ENCODE data around the gene PRC1. TPM values are rescaled to one million over a fixed set of nuclear protein-coding genes. Genes with fewer than 3 reads are reported as not detected.
A peak's percentile ranks its signal among the peaks of the same experiment; 100 is the strongest.

The PRC1 gene
- total and polyA plus RNA-seq, 2 of the 13 experiments (the other 11 are each of a cell fraction or from before 2014, with no cell fraction given) = 137 to 162 TPM

DNA sequence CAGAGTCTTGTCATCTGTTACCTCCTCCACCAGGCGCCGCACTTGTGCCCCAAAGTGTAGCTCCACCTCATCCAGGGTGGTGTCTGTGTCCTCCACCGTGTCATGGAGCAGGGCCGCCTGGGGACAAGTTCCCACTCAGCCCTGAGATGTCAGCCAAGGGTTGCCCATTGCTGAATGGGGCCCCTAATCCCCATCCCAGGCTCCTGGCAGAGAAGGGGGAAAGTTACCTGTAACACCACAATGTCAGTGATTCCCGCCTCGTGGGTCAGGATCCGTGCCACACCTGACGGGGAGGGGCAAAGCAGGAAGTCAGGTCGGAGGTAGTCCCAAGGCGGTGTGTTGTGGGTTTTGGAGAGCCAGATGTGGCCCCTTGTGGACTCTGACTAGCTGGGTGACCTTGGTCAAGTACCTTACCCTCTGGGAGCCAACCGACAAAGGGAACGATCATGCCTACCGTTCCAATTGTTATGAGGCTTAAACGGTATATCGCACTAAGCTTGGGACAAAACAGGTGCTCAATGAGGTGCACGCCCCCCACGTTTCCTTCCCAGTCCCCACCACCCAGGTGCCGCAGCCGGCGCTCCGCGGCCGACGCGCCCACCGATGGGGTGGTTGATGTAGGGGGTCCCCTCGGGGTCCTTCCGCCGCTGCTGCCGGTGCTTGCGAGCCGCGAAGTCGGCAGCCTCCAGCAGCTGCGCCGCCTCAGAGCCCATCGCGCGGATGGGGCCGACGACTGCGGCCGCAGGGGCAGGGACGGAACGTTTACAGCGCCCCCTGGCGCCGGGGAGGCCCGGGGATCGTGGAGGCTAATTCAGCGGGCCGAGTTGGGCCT, 62.3 kb downstream of the PRC1 start, which contains the start of gene HDDC3 (continued):
- TF ChIP-seq ATRX (CRISPR knock-in tag; IDR thresholded peaks at IDR 0.05; ENCODE audit: borderline replicate concordance) (no peak), CHD4 (IDR thresholded peaks at IDR 0.05; ENCODE audit: borderline replicate concordance, low read length) (no peak), KDM1A (CRISPR knock-in tag; IDR thresholded peaks at IDR 0.05) (0 out of 2 replicates have a peak, but pooled peaks have one; percentile 48), ZNF543 (CRISPR knock-in tag; IDR thresholded peaks at IDR 0.05) (peak; percentile 67), GABPA (IDR thresholded peaks at IDR 0.05; ENCODE audit: low read depth, low read length) (peak; percentile 38), GABPA (CRISPR knock-in tag; IDR thresholded peaks at IDR 0.05; ENCODE audit: low read depth) (peak; percentile 29), ZNF772 (CRISPR knock-in tag; IDR thresholded peaks at IDR 0.05) (peak; percentile 78), DNMT1 (CRISPR knock-in tag; IDR thresholded peaks at IDR 0.05) (0 out of 2 replicates have a peak, but pooled peaks have one; percentile 43), ZFX (CRISPR knock-in tag; IDR thresholded peaks at IDR 0.05; ENCODE audit: low read depth) (peak; percentile 92), THAP11 (CRISPR knock-in tag; IDR thresholded peaks at IDR 0.05) (peak; percentile 82), ZFY (CRISPR knock-in tag; IDR thresholded peaks at IDR 0.05) (peak; percentile 91), IRX3 (CRISPR knock-in tag; IDR thresholded peaks at IDR 0.05; ENCODE audit: borderline replicate concordance, low read depth) (0 out of 2 replicates have a peak, but pooled peaks have one; percentile 56), MED13 (CRISPR knock-in tag; IDR thresholded peaks at IDR 0.05) (0 out of 2 replicates have a peak, but pooled peaks have one; percentile 24), RFX5 (IDR thresholded peaks at IDR 0.05; ENCODE audit: low read depth, low read length) (peak; percentile 59), ARID2 (CRISPR knock-in tag; IDR thresholded peaks at IDR 0.05; ENCODE audit: borderline replicate concordance) (no peak), ZBTB7A (CRISPR knock-in tag; IDR thresholded peaks at IDR 0.05) (peak; percentile 71; the same call in 1 of the 2 replicates), ZNF431 (CRISPR knock-in tag; IDR thresholded peaks at IDR 0.05; ENCODE audit: borderline replicate concordance, low read depth) (no peak), ZNF33A (CRISPR knock-in tag; IDR thresholded peaks at IDR 0.05; ENCODE audit: borderline replicate concordance) (no peak), ZNF292 (CRISPR knock-in tag; IDR thresholded peaks at IDR 0.05; ENCODE audit: borderline replicate concordance, low read depth) (0 out of 2 replicates have a peak, but pooled peaks have one; percentile 22), ZNF3 (CRISPR knock-in tag; IDR thresholded peaks at IDR 0.05) (no peak)
- TF ChIP-seq, protein P1, sequence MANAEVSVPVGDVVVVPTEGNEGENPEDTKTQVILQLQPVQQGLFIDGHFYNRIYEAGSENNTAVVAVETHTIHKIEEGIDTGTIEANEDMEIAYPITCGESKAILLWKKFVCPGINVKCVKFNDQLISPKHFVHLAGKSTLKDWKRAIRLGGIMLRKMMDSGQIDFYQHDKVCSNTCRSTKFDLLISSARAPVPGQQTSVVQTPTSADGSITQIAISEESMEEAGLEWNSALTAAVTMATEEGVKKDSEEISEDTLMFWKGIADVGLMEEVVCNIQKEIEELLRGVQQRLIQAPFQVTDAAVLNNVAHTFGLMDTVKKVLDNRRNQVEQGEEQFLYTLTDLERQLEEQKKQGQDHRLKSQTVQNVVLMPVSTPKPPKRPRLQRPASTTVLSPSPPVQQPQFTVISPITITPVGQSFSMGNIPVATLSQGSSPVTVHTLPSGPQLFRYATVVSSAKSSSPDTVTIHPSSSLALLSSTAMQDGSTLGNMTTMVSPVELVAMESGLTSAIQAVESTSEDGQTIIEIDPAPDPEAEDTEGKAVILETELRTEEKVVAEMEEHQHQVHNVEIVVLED (CRISPR knock-in tag; IDR thresholded peaks at IDR 0.05; ENCODE audit: borderline replicate concordance) = peak; percentile 78
- TF ChIP-seq, protein P2, sequence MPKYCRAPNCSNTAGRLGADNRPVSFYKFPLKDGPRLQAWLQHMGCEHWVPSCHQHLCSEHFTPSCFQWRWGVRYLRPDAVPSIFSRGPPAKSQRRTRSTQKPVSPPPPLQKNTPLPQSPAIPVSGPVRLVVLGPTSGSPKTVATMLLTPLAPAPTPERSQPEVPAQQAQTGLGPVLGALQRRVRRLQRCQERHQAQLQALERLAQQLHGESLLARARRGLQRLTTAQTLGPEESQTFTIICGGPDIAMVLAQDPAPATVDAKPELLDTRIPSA (CRISPR knock-in tag; IDR thresholded peaks at IDR 0.05; ENCODE audit: borderline replicate concordance) = 0 out of 2 replicates have a peak, but pooled peaks have one; percentile 62
- TF ChIP-seq, protein P3, sequence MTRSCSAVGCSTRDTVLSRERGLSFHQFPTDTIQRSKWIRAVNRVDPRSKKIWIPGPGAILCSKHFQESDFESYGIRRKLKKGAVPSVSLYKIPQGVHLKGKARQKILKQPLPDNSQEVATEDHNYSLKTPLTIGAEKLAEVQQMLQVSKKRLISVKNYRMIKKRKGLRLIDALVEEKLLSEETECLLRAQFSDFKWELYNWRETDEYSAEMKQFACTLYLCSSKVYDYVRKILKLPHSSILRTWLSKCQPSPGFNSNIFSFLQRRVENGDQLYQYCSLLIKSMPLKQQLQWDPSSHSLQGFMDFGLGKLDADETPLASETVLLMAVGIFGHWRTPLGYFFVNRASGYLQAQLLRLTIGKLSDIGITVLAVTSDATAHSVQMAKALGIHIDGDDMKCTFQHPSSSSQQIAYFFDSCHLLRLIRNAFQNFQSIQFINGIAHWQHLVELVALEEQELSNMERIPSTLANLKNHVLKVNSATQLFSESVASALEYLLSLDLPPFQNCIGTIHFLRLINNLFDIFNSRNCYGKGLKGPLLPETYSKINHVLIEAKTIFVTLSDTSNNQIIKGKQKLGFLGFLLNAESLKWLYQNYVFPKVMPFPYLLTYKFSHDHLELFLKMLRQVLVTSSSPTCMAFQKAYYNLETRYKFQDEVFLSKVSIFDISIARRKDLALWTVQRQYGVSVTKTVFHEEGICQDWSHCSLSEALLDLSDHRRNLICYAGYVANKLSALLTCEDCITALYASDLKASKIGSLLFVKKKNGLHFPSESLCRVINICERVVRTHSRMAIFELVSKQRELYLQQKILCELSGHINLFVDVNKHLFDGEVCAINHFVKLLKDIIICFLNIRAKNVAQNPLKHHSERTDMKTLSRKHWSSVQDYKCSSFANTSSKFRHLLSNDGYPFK (CRISPR knock-in tag; IDR thresholded peaks at IDR 0.05; ENCODE audit: borderline replicate concordance) = peak; percentile 73; the same call in 1 of the 2 replicates
- TF ChIP-seq, protein P4, sequence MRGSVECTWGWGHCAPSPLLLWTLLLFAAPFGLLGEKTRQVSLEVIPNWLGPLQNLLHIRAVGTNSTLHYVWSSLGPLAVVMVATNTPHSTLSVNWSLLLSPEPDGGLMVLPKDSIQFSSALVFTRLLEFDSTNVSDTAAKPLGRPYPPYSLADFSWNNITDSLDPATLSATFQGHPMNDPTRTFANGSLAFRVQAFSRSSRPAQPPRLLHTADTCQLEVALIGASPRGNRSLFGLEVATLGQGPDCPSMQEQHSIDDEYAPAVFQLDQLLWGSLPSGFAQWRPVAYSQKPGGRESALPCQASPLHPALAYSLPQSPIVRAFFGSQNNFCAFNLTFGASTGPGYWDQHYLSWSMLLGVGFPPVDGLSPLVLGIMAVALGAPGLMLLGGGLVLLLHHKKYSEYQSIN (CRISPR knock-in tag; IDR thresholded peaks at IDR 0.05; ENCODE audit: borderline replicate concordance) = no peak

Measured in HepG2 (cell line).